ENCODE data around the gene ASTN1. TPM values are rescaled to one million over a fixed set of nuclear protein-coding genes. Genes with fewer than 3 reads are reported as not detected.

ASTN1 gene
- total RNA-seq, 4 donors from 2014 or later: 0.18 TPM; not detected in 3

DNA sequence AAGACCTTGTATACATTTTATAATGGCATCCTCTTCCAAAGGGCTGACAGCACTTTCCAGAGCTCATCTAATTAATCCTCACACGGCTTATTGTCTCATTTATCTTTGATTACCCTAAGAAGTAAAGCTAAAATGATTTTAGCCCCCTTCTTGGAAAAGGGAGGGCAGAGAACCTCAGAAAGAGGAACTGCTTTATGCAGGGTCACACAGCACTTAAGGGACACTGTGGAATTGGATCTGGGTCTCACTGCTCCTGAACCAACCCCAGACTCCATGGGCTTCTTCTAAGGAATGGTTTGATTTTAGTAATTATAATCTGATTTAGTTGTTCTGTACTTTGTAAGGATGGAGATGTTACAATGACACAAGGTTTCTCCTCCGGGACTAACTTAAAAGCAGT lies 9.5 kb upstream of the ASTN1 start:
- Histone ChIP-seq H3K27ac (no peak overlapping the region), H3K27me3 (peaks cover 68% of the 10 kb centered on the region), H3K4me1 (peaks cover 13% of the 10 kb centered on the region), H3K4me3 (no peak overlapping the region), H3K9me3 (no peaks in the 10 kb centered on the region), H3K36me3 (no peaks in the 10 kb centered on the region)
- DNase-seq (ENCODE audit: low spot score in 2 of 2): no peak
- WGBS: 80% methylated on average over 2 of the region's 2 CpGs
- no peak for TF ChIP-seq POLR2A (IDR thresholded peaks at IDR 0.05)
- TF ChIP-seq, protein P1, sequence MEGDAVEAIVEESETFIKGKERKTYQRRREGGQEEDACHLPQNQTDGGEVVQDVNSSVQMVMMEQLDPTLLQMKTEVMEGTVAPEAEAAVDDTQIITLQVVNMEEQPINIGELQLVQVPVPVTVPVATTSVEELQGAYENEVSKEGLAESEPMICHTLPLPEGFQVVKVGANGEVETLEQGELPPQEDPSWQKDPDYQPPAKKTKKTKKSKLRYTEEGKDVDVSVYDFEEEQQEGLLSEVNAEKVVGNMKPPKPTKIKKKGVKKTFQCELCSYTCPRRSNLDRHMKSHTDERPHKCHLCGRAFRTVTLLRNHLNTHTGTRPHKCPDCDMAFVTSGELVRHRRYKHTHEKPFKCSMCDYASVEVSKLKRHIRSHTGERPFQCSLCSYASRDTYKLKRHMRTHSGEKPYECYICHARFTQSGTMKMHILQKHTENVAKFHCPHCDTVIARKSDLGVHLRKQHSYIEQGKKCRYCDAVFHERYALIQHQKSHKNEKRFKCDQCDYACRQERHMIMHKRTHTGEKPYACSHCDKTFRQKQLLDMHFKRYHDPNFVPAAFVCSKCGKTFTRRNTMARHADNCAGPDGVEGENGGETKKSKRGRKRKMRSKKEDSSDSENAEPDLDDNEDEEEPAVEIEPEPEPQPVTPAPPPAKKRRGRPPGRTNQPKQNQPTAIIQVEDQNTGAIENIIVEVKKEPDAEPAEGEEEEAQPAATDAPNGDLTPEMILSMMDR (IDR thresholded peaks at IDR 0.05): no peak
- TF ChIP-seq POLR2AphosphoS5 (IDR thresholded peaks at IDR 0.05): no peak

DNA sequence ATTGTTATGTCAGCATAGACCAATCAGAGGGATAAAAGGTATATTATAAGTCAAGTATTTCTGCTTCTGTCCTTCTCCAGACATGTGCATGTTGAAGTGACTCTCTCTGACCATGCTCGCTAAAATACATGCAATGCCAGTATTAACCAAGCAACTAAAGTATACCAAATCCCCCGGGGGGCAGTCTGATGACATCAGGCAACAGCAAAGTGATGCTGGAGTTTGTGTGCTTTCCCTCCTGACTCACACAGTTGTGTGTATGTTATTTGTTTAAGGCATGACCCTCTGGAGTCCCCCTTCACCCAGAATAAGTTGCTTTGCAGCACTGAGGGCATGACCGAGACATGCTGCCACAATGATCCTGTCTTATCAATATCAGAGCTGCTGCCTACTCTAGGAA lies 8.4 kb upstream of the ASTN1 start:
- no peak overlapping the region for H3K27ac ChIP-seq
- DNase-seq (ENCODE audit: low spot score in 2 of 2): no peak
- H3K27me3 ChIP-seq: peaks cover 70% of the 10 kb centered on the region
- H3K4me3 ChIP-seq: no peak overlapping the region
- H3K9me3 ChIP-seq: no peaks in the 10 kb centered on the region
- H3K4me1 ChIP-seq: peaks cover 13% of the 10 kb centered on the region
- 92% methylated on average over 3 of the region's 3 CpGs for WGBS
- TF ChIP-seq, protein P1 (IDR thresholded peaks at IDR 0.05): no peak
- TF ChIP-seq POLR2AphosphoS5 (IDR thresholded peaks at IDR 0.05) (no peak), EP300 (IDR thresholded peaks at IDR 0.05) (no peak), POLR2A (IDR thresholded peaks at IDR 0.05) (no peak)
- H3K36me3 ChIP-seq: no peaks in the 10 kb centered on the region

DNA sequence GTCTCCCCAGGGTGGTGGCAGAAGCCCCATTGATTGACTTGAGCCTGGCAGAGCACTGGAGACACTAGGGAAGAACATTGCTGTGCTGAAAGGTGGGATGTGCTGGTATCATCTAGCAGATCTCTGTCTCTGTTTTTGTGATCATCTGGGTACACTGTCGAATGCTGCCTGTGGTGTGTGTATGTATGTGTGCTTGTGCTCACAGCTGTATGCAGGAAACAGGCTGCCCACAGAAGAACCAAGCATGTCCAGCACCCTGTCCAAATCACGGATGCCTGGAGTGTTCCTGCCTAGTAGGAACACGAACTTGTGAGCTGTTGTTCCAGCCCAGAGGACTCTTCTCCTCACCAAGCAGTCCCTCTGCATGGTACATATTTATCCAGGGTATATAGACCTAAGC lies 7.8 kb upstream of the ASTN1 start:
- H3K27ac ChIP-seq: no peak overlapping the region
- no peaks in the 10 kb centered on the region for H3K9me3 ChIP-seq
- no peak for DNase-seq (ENCODE audit: low spot score in 2 of 2)
- H3K4me3 ChIP-seq: no peak overlapping the region
- H3K27me3 ChIP-seq: peaks cover 74% of the 10 kb centered on the region
- H3K36me3 ChIP-seq: no peaks in the 10 kb centered on the region
- TF ChIP-seq, protein P1 (IDR thresholded peaks at IDR 0.05): no peak
- TF ChIP-seq EP300 (IDR thresholded peaks at IDR 0.05): no peak
- TF ChIP-seq POLR2AphosphoS5 (IDR thresholded peaks at IDR 0.05): no peak
- TF ChIP-seq POLR2A (IDR thresholded peaks at IDR 0.05): no peak
- H3K4me1 ChIP-seq: peaks cover 13% of the 10 kb centered on the region
- WGBS: 61% methylated on average over 2 of the region's 3 CpGs

DNA sequence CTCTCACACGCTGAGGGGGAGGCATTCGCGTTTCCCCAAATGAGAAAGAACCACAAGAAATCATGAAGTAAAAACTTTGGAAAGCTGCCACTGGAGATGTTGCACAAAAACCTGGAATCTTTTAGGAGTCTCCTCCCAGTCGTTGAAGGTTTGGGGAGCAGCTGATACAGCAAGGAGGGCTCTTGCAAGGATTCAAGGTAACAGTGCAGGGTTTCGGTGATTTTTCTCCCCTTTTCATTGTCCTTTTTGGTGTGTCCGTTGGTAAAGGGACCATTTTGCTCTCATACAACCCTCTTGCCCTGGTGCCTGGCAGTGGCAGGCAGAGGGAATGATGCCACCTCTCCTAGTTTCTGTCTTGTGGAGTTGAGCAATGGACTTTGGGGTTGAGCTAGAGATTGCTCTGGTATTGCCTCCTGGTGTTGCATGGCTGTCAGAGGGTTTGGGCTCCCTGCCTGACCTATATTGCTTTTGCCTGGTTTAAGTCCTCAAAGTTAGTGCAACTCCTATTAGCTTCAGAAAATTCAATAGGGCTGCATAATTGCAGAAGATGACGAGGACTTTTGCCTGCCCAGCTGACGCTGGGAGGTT lies 7.1 kb upstream of the ASTN1 start:
- Histone ChIP-seq H3K4me1 (peaks cover 13% of the 10 kb centered on the region), H3K27ac (no peak overlapping the region), H3K4me3 (peak overlapping the region; percentile 40), H3K36me3 (no peaks in the 10 kb centered on the region), H3K9me3 (no peaks in the 10 kb centered on the region), H3K27me3 (peaks cover 76% of the 10 kb centered on the region)
- WGBS: 19% methylated on average over 8 of the region's 8 CpGs
- no peak for DNase-seq (ENCODE audit: low spot score in 2 of 2)
- TF ChIP-seq EP300 (IDR thresholded peaks at IDR 0.05): no peak
- TF ChIP-seq, protein P1 (IDR thresholded peaks at IDR 0.05): no peak
- no peak for TF ChIP-seq POLR2A (IDR thresholded peaks at IDR 0.05)
- no peak for TF ChIP-seq POLR2AphosphoS5 (IDR thresholded peaks at IDR 0.05)

DNA sequence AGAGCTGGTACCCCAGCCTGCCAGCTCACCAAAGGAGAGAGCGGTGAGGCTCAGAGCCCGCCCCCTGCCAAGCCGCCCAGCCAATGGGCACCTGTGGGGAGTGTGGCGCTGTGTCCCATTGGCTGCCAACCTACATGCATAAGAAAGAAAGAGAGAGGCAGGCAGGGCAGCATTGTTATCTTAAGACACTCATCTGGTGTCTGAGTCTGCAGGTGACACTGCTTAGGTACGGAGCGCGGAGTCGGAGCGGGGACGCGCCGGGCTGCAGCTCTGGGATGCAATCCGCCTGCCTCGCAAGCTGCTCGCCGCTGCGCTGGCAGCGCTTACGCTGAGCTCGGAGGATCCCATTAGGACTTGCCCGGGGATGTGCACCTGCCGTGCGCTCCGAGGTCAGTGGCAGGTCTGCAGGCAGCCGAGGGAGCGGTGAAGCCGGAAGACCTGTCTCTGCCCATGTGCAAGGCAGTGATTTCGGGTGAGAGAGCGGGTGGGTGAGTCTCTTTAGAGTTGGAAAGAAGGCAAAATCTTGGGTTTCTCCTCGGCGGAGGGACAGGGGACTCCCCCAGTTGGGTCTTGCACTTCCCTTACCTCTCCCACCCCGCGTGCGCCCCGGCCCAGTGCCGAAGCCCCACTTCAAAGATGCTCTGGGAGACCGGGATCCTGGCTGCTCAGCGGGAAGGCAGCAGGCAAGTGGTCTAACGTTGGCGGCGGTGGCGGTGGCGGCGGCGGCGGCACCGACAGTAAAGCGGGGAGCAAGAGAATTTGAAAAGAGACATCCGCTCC lies 6.4 kb upstream of the ASTN1 start, which contains the start of gene BRINP2:
BRINP2 (plus strand) TSS at position 203 of the 780 bp plus-strand sequence. CDS start 58,919 bp downstream, outside the sequence.
- no peaks in the 10 kb centered on the region for H3K36me3 ChIP-seq
- peaks cover 82% of the 10 kb centered on the region for H3K27me3 ChIP-seq
- no peak within 1 kb of the TSS for H3K27ac ChIP-seq
- peaks cover 13% of the 10 kb centered on the region for H3K4me1 ChIP-seq
- no peak for DNase-seq (ENCODE audit: low spot score in 2 of 2)
- H3K9me3 ChIP-seq: no peaks in the 10 kb centered on the region
- WGBS: 1% methylated on average over 49 of the region's 49 CpGs
- no peak for TF ChIP-seq POLR2AphosphoS5 (IDR thresholded peaks at IDR 0.05)
- H3K4me3 ChIP-seq: peak within 1 kb of the TSS; percentile 40
